ENCODE results near the gene ABHD17B. TPM values are rescaled to one million over a fixed set of nuclear protein-coding genes. Genes with fewer than 3 reads are reported as not detected.

Gene ABHD17B
- 9.3 and 10.5 TPM in 2 replicates for total RNA-seq

DNA sequence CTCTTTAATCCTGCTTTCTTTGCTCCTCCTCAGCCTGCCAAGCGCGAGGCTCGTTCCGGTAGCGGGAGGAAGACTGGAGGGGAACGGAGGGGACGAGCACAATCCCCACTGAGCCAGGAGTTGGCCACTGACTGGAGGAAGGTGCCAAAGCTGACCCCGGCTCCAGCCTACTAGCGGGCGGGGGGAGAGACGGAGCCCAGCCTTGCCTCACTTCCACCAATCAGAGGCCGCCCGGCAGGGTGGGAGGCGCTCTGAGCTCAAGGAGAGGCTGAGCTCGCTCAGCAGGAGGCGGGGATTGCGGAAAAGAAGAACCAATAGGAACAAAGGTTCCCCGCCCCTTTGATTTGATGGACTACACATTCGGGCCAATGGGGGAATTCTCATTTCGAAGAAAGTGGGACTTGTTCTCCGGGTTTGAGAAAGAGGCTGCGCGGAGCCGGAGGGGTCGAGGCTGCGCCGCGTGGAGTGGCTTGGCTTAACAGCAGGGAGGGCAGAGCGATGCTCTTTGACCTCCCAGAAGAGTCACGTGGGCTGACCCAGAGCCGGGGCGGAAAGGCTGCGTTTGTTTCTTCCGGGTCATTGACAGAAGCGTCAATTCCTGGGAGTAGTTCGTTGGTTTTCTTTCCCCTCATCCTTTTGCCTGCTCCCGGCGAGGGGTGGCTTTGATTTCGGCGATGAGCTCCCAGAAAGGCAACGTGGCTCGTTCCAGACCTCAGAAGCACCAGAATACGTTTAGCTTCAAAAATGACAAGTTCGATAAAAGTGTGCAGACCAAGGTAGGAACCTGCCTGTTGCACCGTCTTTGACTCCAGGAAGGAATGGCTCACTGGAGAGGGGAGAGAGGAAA, at the start of gene ABHD17B, which contains the start of gene C9orf85:
TSS of gene ABHD17B (minus strand) at position 133 of the 847 bp plus-strand sequence. CDS start 36,113 bp downstream, outside the sequence.
TSS of gene C9orf85 (plus strand) at position 579 of the 847 bp plus-strand sequence. CDS start at position 675, 96 bp downstream.

Other genes with a start within 250 kb of the ABHD17B start
- 12.6 and 15.3 TPM in 2 replicates for gene CEMIP2, start 142.7 kb downstream of the ABHD17B start, total RNA-seq
- 12.1 and 15.9 TPM in 2 replicates for gene C9orf85, start 446 bp upstream of the ABHD17B start, total RNA-seq
- not detected in 2 replicates for gene C9orf57, start 149.4 kb upstream of the ABHD17B start, total RNA-seq
- gene GDA, start 238.2 kb upstream of the ABHD17B start, total RNA-seq, result not detected in 2 replicates

All from cardiac ventricle fibroblast (primary cell).